H7 (cell line): Measurements from ENCODE around the gene FBXL2. TPM values are rescaled to one million over a fixed set of nuclear protein-coding genes. Genes with fewer than 3 reads are reported as not detected.
A peak's percentile ranks its signal among the peaks of the same experiment; 100 is the strongest.
"Not testable (repeated sequence)": the region's sequence is repeated elsewhere in the genome, so short reads cannot be mapped to it uniquely, and the experiment has no call there.

Source experiments
- DNase-seq: peaks from one replicate; pipeline ENCODE4 v3.0.0; 2012
- H3K27me3 ChIP-seq: 2 replicates; pipeline ENCODE4 v1.6.0; 2011; ENCODE audit warnings: mild to moderate bottlenecking, low read length; ENCODE audit not compliant: control insufficient read depth, insufficient read depth
- H3K36me3 ChIP-seq: replicated peaks from 2 replicates; pipeline ENCODE4 v1.5.1; 2011; ENCODE audit warnings: low read length; ENCODE audit not compliant: control insufficient read depth, insufficient read depth
- H3K4me3 ChIP-seq: 2 replicates; pipeline ENCODE4 v1.5.1; 2011; ENCODE audit warnings: low read depth, mild to moderate bottlenecking, control low read depth, low read length, moderate library complexity; ENCODE audit not compliant: insufficient read depth
- total RNA-seq: library from RNA; depleted of rRNA; stranded (reverse); fragments of >200 nt; shearing (Covaris generic); gene quantifications from 2 replicates; pipeline ENCODE4 v1.2.3, GENCODE V29; 2014; rRNA removed

The FBXL2 gene
- total RNA-seq, 1 experiment from 2014 or later = 5.3 TPM

DNA sequence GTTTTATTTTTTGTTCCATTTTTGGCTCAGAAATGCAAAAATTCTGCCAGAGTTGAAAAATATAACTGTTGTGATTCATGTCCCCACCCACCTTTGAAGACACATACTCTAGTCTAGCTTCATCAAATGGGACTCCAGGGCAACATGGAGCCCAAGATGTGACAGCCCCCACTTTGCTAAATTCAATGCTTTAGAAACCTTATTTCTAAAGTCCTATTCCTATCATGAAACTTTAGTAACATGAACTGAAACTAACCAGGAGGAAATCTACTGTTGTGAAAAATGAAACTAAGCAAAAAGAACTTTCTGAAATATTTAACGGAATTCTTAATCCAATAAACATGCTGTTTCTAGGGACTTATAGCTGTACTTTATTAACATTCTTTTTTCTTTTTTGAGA is 142.7 kb downstream of the FBXL2 start:
- Histone ChIP-seq H3K36me3 (peaks cover 2% of the 10 kb centered on the region), H3K4me3 (no peak overlapping the region), H3K27me3 (no peaks in the 10 kb centered on the region)
- DNase-seq = no peak

DNA sequence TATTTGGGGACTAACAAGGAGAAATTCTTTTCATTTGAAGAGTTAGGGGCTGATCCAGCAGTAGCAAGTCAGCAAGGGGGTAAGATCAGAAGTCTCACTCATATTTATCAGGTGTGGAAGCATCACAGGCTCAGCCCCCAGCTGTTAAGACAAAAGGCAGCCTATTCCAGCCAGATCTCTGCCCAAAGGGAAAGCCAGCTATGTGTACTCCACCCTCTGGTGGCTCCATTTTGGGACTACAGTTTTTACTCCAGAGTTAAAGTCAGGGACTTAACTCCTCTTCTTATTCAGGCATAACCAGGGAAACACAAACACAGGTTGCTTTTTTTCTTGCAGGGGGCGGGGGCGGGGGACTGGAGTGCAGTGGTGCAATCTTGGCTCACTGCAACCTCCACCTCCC is 143.7 kb downstream of the FBXL2 start:
- peak; percentile 9 for DNase-seq
- no peak overlapping the region for H3K4me3 ChIP-seq
- H3K36me3 ChIP-seq = peaks cover 3% of the 10 kb centered on the region
- H3K27me3 ChIP-seq = no peaks in the 10 kb centered on the region

GRCh38 chr3:33424606-33425452 is 147.6 kb downstream of the FBXL2 start:
- H3K4me3 ChIP-seq = no peak overlapping the region
- no peak for DNase-seq
- H3K27me3 ChIP-seq = no peaks in the 10 kb centered on the region
- H3K36me3 ChIP-seq = peaks cover 3% of the 10 kb centered on the region

GRCh38 chr3:33425453-33425852 is 148.2 kb downstream of the FBXL2 start:
- H3K27me3 ChIP-seq = no peaks in the 10 kb centered on the region
- no peak for DNase-seq
- H3K4me3 ChIP-seq = no peak overlapping the region
- peaks cover 3% of the 10 kb centered on the region for H3K36me3 ChIP-seq

DNA sequence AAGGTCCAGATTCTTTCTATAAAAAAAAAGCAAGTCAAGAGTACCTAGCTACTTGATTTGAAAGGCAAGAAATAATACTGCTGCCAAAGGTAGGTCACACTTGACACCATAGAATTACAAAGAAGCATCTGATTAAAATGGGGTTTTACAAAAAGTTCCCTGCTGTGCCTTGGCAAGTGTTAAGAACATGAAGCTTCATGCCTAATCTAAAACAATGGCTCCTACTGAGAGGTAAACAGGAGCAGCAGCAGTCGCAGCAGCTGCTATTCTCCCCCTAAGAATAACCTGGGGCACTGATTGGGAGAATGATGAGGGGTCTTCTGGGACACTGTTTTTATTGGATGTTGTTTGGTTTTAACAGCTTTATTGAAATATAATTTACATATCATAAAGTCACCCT is 148.8 kb downstream of the FBXL2 start:
- H3K27me3 ChIP-seq = no peaks in the 10 kb centered on the region
- peaks cover 2% of the 10 kb centered on the region; the same call in 1 of the 2 replicates for H3K36me3 ChIP-seq
- H3K4me3 ChIP-seq = no peak overlapping the region
- peak; percentile 44 for DNase-seq

- H3K4me3 ChIP-seq = no peak overlapping the region
- H3K36me3 ChIP-seq = peaks cover 2% of the 10 kb centered on the region; the same call in 1 of the 2 replicates
- no peaks in the 10 kb centered on the region for H3K27me3 ChIP-seq
- no peak for DNase-seq
Observed at GRCh38 chr3:33426630-33427317, 149.5 kb downstream of the FBXL2 start.

DNA sequence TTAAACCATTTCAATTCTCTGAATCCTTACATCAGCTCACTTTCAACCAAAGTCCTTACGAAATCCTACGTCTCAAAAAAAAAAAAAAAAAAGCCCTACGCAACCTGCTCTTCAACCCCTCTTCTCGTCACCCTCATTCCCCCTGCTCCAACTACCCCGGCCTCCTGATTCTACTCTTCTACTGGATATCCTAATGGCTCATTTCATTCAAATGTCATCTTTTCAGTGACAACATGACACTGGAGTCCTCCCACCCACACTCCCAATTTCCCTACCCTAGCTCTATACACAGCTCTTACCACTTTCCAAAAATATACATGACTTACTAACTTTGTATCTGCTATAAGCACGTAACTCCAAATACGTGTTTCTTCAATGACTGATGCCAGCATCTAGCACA is 151.5 kb downstream of the FBXL2 start:
- H3K36me3 ChIP-seq = peaks cover 2% of the 10 kb centered on the region; the same call in 1 of the 2 replicates
- H3K27me3 ChIP-seq = no peaks in the 10 kb centered on the region
- DNase-seq = no peak
- H3K4me3 ChIP-seq = no peak overlapping the region

DNA sequence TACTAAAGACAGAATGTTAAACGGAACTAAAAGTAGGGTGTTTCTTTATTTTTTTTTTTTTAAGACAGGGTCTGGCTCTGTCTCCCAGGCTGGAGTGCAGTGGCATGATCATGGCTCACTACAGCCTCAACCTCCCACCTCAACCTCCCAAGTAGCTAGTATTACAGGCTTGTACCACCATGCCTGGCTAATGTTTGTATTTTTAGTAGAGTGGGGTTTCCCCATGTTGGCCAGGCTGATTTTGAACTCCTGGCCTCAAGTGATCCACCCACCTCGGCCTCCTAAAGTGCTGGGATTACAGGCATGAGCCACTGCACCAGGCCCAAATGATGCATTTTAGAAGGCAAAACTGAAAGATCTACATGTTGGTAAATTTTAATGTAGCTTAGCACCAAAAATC is 152.1 kb downstream of the FBXL2 start:
- not testable (repeated sequence) for DNase-seq, H3K36me3 ChIP-seq, H3K27me3 ChIP-seq, H3K4me3 ChIP-seq

GRCh38 chr3:33430061-33430460 is 152.8 kb downstream of the FBXL2 start:
- Histone ChIP-seq H3K4me3 (no peak overlapping the region), H3K36me3 (peaks cover under 1% of the 10 kb centered on the region; the same call in 1 of the 2 replicates), H3K27me3 (no peaks in the 10 kb centered on the region)
- no peak for DNase-seq

DNA sequence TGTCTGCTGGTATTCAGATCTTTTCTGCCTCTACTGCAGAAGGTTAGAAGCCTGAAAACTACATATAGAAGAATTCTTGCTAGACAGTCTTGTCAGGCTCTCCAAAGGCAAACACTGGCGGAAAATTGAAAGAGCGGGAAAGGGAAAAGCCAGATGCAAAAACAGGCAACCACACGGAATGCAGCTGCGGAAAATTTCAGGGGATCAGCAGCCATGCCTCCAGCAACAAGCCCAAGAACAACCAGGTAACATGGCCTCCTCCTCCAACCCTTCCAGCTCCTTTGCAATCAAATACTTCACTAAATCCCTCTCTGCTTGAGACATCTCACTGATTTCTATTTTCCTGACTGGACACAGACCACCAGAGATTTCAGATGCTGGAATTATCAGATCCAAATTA is 153.3 kb downstream of the FBXL2 start:
- DNase-seq = no peak
- H3K27me3 ChIP-seq = no peaks in the 10 kb centered on the region
- no peak overlapping the region for H3K4me3 ChIP-seq
- H3K36me3 ChIP-seq = no peaks in the 10 kb centered on the region

DNA sequence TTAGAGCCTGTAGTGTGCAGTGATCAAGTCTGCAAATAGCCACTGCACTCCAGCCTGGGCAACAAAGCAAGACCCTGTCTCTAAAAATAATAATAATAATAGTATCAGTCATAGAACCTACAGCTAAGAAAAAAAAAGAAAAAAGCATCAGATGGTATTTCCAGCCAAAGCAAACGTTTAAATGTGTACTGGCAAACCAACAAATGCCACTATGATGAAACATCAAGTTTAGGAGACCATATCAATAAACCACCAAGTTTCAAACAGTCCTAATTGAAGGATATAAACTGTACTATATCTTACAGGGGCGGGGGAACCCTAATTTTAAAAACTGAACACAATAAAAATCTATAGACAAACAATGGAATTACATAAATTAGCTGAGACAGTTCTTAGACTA is 156.6 kb downstream of the FBXL2 start:
- no peak for DNase-seq
- H3K27me3 ChIP-seq = no peaks in the 10 kb centered on the region
- no peaks in the 10 kb centered on the region for H3K36me3 ChIP-seq
- no peak overlapping the region for H3K4me3 ChIP-seq

Other genes with a start within 250 kb of the FBXL2 start
- 35.8 and 41.8 TPM in 2 replicates for gene GLB1, start 180.3 kb upstream of the FBXL2 start, total RNA-seq
- 1.6 and 2.7 TPM in 2 replicates for gene TMPPE, start 180.3 kb upstream of the FBXL2 start, total RNA-seq
- gene CRTAP, start 163.4 kb upstream of the FBXL2 start, total RNA-seq = 159 and 193 TPM in 2 replicates
- gene SUSD5, start 58.6 kb upstream of the FBXL2 start, total RNA-seq = 0.59 TPM in 2 replicates
- gene UBP1, start 163.0 kb downstream of the FBXL2 start, total RNA-seq = 31.8 and 32.4 TPM in 2 replicates